ENCODE data around the gene PPP2R2D. TPM values are rescaled to one million over a fixed set of nuclear protein-coding genes. Genes with fewer than 3 reads are reported as not detected.

The PPP2R2D gene
- total RNA-seq, 6 experiments from 2014 or later = 22.9 to 28.1 (median 24.5) TPM

DNA sequence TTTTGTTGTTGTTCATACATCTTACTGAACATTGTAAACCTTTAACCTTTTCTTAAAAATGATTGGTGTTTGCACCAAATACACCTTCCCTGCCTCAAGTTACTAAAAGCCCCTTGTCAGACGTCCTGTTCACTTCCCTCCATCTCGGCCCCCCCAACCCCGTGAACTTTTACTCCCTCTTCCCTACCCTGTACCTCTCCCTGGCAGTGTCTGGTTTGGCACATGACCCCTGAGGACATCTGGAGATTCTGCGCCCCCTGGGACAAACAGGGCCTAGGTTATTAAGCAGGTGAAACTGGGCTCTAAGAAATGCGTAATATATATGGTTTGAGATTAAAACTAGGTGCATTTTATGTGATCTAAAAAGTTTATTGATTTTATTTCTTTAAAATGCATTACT is 1.4 kb downstream of the PPP2R2D start:
- H3K36me3 Mint-ChIP-seq (ENCODE audit: low read depth) = peaks cover 8% of the 10 kb centered on the region; the same call in 1 of the 2 replicates
- H3K27ac Mint-ChIP-seq = peak overlapping the region; percentile 89
- H3K4me1 Mint-ChIP-seq (ENCODE audit: low read depth) = peaks cover 48% of the 10 kb centered on the region
- peaks cover 22% of the 10 kb centered on the region for H3K27me3 Mint-ChIP-seq (ENCODE audit: insufficient read depth)
- peak overlapping the region; percentile 97 for H3K4me3 Mint-ChIP-seq
- TF ChIP-seq, protein P1, sequence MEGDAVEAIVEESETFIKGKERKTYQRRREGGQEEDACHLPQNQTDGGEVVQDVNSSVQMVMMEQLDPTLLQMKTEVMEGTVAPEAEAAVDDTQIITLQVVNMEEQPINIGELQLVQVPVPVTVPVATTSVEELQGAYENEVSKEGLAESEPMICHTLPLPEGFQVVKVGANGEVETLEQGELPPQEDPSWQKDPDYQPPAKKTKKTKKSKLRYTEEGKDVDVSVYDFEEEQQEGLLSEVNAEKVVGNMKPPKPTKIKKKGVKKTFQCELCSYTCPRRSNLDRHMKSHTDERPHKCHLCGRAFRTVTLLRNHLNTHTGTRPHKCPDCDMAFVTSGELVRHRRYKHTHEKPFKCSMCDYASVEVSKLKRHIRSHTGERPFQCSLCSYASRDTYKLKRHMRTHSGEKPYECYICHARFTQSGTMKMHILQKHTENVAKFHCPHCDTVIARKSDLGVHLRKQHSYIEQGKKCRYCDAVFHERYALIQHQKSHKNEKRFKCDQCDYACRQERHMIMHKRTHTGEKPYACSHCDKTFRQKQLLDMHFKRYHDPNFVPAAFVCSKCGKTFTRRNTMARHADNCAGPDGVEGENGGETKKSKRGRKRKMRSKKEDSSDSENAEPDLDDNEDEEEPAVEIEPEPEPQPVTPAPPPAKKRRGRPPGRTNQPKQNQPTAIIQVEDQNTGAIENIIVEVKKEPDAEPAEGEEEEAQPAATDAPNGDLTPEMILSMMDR (IDR thresholded peaks at IDR 0.05) = no peak
- no peak for DNase-seq
- no peaks in the 10 kb centered on the region for H3K9me3 Mint-ChIP-seq

DNA sequence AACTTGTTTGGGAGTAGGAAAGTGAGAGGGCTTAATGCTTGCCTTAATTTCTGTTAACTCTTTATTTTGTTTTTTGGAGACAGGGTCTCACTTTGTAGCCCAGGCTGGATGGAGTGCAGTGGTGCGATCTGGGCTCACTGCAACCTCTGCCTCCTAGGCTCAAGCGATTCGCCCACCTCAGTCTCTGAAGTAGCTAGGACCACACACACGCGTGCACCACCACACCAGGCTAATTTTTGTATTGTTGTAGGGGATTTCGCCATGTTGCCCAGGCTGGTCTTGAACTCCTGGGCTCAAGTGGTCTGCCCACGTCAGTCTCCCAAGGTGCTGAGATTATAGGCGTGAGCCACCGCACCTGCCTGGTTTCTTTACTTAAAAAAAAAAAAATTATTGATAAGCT is 1.9 kb downstream of the PPP2R2D start:
- TF ChIP-seq, protein P1 (IDR thresholded peaks at IDR 0.05) = no peak
- Mint-ChIP-seq H3K4me1 (ENCODE audit: low read depth) (peaks cover 48% of the 10 kb centered on the region), H3K27me3 (ENCODE audit: insufficient read depth) (peaks cover 20% of the 10 kb centered on the region), H3K27ac (peak overlapping the region; percentile 89; the same call in 1 of the 2 replicates), H3K9me3 (no peaks in the 10 kb centered on the region), H3K36me3 (ENCODE audit: low read depth) (peaks cover 8% of the 10 kb centered on the region; the same call in 1 of the 2 replicates), H3K4me3 (peak overlapping the region; percentile 97)
- no peak for DNase-seq

DNA sequence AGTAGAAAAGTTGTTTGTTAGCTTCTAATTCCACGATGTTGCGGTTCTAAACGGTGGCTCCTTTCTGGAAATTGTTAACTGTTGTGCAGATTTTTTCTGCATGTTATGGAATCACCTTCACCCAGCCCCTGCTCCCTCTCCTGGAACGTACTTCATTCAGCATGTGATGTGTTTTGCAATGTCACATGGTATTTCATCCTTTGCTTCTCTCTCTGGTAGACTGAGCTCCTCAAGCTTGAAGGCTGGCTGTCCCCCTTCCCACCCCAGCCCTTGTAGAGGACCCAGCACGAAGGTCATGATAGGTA is 4.4 kb downstream of the PPP2R2D start:
- TF ChIP-seq, protein P1 (IDR thresholded peaks at IDR 0.05) = no peak
- DNase-seq = no peak
- Mint-ChIP-seq H3K4me1 (ENCODE audit: low read depth) (peaks cover 59% of the 10 kb centered on the region), H3K27me3 (ENCODE audit: insufficient read depth) (no peaks in the 10 kb centered on the region), H3K36me3 (ENCODE audit: low read depth) (peaks cover 8% of the 10 kb centered on the region; the same call in 1 of the 2 replicates), H3K4me3 (no peak overlapping the region), H3K9me3 (no peaks in the 10 kb centered on the region), H3K27ac (no peak overlapping the region)

DNA sequence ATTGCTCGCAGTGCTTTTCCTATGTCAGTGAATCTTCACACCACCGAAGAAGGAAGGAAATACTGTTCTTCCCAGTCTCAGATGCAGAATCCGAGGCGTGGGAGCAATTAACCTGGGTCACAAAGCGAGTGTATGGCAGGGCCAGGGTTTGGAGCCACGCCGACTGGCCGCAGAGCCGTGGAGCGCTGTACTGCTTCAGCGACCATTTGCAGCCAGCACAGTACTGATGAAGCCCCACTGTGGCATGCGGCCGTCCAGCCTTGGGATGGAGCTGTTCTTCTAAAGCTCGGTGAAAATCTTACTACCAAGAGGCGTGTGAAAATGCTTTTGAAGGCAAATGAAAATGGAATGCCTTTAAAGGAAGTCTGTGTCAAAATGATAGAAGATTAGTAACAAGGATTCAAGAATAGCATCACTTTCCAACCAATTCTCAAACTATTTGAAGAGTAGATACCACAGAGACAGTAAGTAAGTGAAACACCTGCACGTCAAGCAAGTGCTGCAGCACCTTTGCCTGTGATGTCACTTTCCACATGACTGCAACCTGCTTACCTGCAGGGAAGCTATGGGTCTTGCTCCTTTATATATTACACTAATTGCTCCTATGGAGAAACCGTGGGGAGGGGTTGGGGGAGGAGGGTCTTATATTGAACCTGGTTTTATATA is 4.9 kb downstream of the PPP2R2D start:
- no peaks in the 10 kb centered on the region for H3K27me3 Mint-ChIP-seq (ENCODE audit: insufficient read depth)
- no peaks in the 10 kb centered on the region for H3K9me3 Mint-ChIP-seq
- H3K4me1 Mint-ChIP-seq (ENCODE audit: low read depth) = peaks cover 59% of the 10 kb centered on the region
- H3K27ac Mint-ChIP-seq = no peak overlapping the region
- no peak overlapping the region for H3K4me3 Mint-ChIP-seq
- no peak for DNase-seq
- peaks cover 8% of the 10 kb centered on the region; the same call in 1 of the 2 replicates for H3K36me3 Mint-ChIP-seq (ENCODE audit: low read depth)
- TF ChIP-seq, protein P1 (IDR thresholded peaks at IDR 0.05) = no peak

DNA sequence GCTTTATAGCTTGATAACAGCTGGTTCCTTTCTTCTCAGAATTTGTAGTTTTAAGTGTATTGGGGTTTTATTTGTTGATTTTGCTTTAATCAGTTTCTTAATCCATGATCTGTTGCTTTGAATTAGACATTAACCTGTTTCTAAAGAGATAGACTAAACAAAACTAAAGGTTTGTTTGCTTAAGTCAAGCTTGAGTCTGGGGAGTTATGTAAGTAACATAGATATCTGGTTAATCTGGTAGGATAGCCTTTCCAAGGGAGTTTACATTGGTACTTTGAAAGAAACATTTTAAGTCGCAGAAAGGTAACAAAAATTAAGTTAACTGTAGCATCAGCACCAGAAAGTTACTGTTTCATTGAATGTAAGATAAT is 5.4 kb downstream of the PPP2R2D start:
- no peak for DNase-seq
- TF ChIP-seq, protein P1 (IDR thresholded peaks at IDR 0.05) = no peak
- H3K4me3 Mint-ChIP-seq = no peak overlapping the region
- H3K9me3 Mint-ChIP-seq = no peaks in the 10 kb centered on the region
- H3K4me1 Mint-ChIP-seq (ENCODE audit: low read depth) = peaks cover 59% of the 10 kb centered on the region
- H3K36me3 Mint-ChIP-seq (ENCODE audit: low read depth) = peaks cover 10% of the 10 kb centered on the region
- H3K27me3 Mint-ChIP-seq (ENCODE audit: insufficient read depth) = no peaks in the 10 kb centered on the region
- no peak overlapping the region for H3K27ac Mint-ChIP-seq
